Epithelial cell of esophagus (primary cell): Measurements from ENCODE around the gene ZBTB39.
"Not testable (repeated sequence)": the region's sequence is repeated elsewhere in the genome, so short reads cannot be mapped to it uniquely, and the experiment has no call there.

ENCODE experiments used
- DNase-seq: peaks from one replicate; pipeline ENCODE4 v3.0.0; 2010; ENCODE audit warnings: low read depth
- H3K4me3 ChIP-seq: 2 replicates; pipeline ENCODE4 v1.5.1; 2011; ENCODE audit warnings: mild to moderate bottlenecking, low read length, control low read depth
- CTCF ChIP-seq: IDR thresholded peaks from 2 replicates; pipeline ENCODE4 v1.5.1; 2011; ENCODE audit warnings: low read depth, mild to moderate bottlenecking, low read length, control low read depth, inconsistent platforms; ENCODE audit not compliant: insufficient read depth; ENCODE audit errors: missing control alignments

Gene ZBTB39

DNA sequence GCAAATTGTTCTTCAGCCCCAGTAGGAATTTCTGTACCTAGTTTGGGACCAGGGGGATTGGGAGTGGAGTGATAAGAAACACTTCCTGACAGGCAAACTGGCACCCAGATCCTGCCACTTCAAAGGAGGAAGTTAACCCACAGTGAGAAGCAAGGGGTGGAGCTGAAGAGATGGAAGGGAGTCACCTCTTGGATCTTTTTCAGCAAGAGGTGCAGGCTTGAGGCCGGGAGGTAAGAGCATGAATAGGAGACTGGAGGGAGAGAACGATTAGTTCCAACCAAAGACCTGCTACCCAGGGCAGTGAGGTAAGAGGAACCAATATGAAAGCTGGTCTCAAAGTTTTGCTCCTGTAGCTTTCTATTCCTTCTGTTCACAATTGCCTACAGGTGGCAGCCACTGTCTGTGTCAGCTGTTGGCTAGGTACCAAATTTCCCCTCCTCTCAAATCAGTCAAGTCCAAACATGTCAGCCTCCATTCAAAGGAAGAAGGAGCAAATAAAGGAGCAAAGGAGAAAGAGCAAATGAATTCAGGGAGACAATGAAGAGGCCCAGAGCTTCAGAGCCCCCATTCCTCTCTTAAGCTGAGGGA is 24.9 kb upstream of the ZBTB39 start:
- peak; percentile 30 for TF ChIP-seq CTCF
- DNase-seq = peak; percentile 91
- no peak overlapping the region for H3K4me3 ChIP-seq

DNA sequence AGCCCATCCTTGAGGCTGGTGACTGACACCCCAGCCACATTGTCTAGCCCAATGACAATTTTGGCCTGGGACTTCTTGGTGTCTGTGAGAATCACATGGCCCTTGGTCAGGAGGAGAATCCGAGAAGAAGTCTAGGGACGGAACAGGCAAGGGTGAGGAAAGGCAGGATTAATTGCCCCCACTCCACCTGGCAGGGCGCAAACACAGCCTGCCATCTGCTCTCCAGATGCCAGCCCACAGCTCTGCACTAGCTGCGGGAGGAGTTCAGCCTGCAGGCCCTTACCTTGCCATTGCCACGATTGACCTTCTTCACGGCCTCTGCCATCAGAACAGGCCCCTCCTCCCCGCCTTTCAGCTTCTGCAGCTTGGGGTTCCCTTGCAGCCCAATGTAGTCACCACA is 23.1 kb upstream of the ZBTB39 start:
- TF ChIP-seq CTCF = no peak
- no peak for DNase-seq
- H3K4me3 ChIP-seq = no peak overlapping the region

GRCh38 chr12:57027805-57028153 is 21.4 kb upstream of the ZBTB39 start:
- DNase-seq = no peak
- no peak overlapping the region for H3K4me3 ChIP-seq
- TF ChIP-seq CTCF = no peak

DNA sequence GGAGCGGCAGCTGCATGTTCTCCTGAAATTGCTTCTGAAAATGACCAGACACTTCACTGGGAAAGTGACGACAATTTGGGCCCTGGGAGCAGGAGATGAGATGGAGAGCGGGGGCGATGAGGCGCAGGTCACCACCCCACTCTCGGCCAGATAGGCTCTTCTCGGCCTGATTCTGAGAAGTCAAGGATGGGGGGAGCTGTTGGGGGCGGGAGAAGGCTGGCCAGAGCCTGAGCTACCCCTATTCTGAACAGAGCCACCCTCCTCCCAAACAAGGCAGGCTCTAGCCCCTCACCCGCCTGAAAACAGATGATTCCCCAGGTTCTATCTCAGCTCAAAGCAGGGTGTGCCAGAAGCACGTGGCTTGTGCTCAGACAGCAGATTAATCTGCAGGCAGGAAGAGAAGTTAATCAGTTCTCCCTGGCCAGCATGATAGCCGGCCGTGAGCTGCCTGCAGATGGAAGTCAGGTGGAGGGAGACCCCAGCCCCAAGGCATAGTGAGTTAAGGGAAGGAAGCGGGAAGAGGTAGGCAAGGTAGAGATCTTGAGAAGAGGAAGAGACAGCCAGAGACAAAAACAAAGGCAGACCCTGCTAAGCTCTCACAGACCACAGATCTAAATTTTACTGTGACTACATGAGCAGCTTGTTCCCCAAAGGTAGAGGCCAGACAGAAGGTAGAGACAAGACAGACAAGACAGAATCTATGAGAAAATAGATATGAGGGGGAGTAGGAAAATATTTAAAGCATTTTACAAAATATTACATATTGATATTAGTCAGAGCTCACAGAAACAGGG is 20.9 kb upstream of the ZBTB39 start:
- H3K4me3 ChIP-seq = no peak overlapping the region
- TF ChIP-seq CTCF = no peak
- no peak for DNase-seq

GRCh38 chr12:57025196-57025595 is 18.9 kb upstream of the ZBTB39 start:
- no peak for TF ChIP-seq CTCF
- H3K4me3 ChIP-seq = no peak overlapping the region
- no peak for DNase-seq

- DNase-seq, H3K4me3 ChIP-seq: not testable (repeated sequence)
Observed at GRCh38 chr12:57022324-57022723, 16.0 kb upstream of the ZBTB39 start.

DNA sequence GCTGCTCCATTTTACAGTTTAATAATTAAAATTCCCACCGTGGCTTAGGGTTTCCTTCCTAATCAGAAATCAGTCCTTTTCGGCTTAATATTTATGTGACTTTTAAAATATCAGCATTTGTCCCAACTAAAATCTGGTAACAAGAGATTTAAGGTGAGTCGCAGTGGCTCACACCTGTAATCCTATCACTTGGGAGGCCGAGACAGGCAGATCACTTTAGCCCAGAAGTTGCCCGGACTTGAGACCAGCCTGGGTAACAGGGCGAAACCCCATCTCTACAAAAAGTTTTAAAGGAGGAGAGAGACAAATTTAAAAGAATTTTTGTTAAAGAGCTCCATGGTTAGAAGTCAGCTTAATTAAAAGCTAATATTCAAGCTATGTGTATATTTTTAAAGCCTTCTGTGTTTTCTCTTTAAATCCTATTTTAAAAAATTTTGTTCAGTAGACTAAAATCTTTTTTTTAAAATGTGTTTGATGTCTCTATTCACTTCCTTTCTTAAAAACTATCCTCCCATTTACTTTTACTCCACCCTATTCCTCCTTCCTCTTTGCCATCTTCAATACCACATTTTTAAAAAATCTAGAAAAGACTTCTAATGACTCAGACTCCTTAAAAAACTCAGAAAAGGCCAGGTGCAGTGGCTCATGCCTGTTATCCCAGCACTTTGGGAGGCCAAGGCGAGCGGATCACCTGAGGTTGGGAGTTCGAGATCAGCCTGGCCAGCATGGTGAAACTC is 13.8 kb upstream of the ZBTB39 start:
- no peak for TF ChIP-seq CTCF
- no peak overlapping the region for H3K4me3 ChIP-seq
- DNase-seq = peak; percentile 54
